Measurements from ENCODE around the gene CACTIN.
"Not testable (repeated sequence)": the region's sequence is repeated elsewhere in the genome, so short reads cannot be mapped to it uniquely, and the experiment has no call there.

The CACTIN gene

GRCh38 chr19:3626473-3627350 lies at the start of gene CACTIN:
Gene CACTIN, minus strand, starts transcription at chr19:3626790. Its CDS starts 28 bp downstream, at chr19:3626762.
- peak; percentile 90 for DNase-seq

- DNase-seq: no peak
Observed at GRCh38 chr19:3674784-3675543, 48.4 kb upstream of the CACTIN start.

- DNase-seq: no peak
Observed at GRCh38 chr19:3673506-3674439, 47.2 kb upstream of the CACTIN start.

GRCh38 chr19:3672993-3673392 lies 46.4 kb upstream of the CACTIN start:
- DNase-seq: no peak

GRCh38 chr19:3672575-3672948 lies 46.0 kb upstream of the CACTIN start:
- no peak for DNase-seq

GRCh38 chr19:3671680-3672574 lies 45.3 kb upstream of the CACTIN start:
- DNase-seq: no peak

- no peak for DNase-seq
Observed at GRCh38 chr19:3670796-3671679, 44.4 kb upstream of the CACTIN start.

GRCh38 chr19:3669947-3670795 lies 43.6 kb upstream of the CACTIN start:
- DNase-seq: no peak

GRCh38 chr19:3669082-3669946 lies 42.7 kb upstream of the CACTIN start:
- no peak for DNase-seq

- no peak for DNase-seq
Observed at GRCh38 chr19:3668331-3669081, 41.9 kb upstream of the CACTIN start.

- DNase-seq: no peak
Observed at GRCh38 chr19:3667766-3668165, 41.2 kb upstream of the CACTIN start.

- no peak for DNase-seq
Observed at GRCh38 chr19:3667037-3667638, 40.5 kb upstream of the CACTIN start.

GRCh38 chr19:3666545-3666856 lies 39.9 kb upstream of the CACTIN start:
- DNase-seq: not testable (repeated sequence)

- DNase-seq: no peak
Observed at GRCh38 chr19:3665681-3666544, 39.3 kb upstream of the CACTIN start.

- no peak for DNase-seq
Observed at GRCh38 chr19:3664879-3665642, 38.5 kb upstream of the CACTIN start.

- DNase-seq: no peak
Observed at GRCh38 chr19:3663838-3664237, 37.2 kb upstream of the CACTIN start.

Measured in SIG-M5 (cell line).